Activated T-helper 1 cell treated with anti-CD3 and anti-CD28 coated beads, Interleukin-12 subunit alpha, Interleukin-12 subunit beta, Interleukin-2, Interleukin-4 antibody, amounts not matched to agents 30 ng/mL and 10 ng/mL and 1 ng/mL, durations not matched to agents 14 hours and 24 hours and 36 hours (primary cell): Measurements from ENCODE around the gene EIF2D. TPM values are rescaled to one million over a fixed set of nuclear protein-coding genes. Genes with fewer than 3 reads are reported as not detected.

Experiments
- DNase-seq: peaks from one replicate; pipeline ENCODE4 v3.0.0; 2021; ENCODE audit warnings: low spot score
- H3K27ac Mint-ChIP-seq: one replicate; pipeline ENCODE4 v1.8.0; 2021; ENCODE audit warnings: mild to moderate bottlenecking, mixed read lengths
- H3K27me3 Mint-ChIP-seq: one replicate; pipeline ENCODE4 v1.8.0; 2022; ENCODE audit warnings: mild to moderate bottlenecking, moderate library complexity, mixed read lengths; ENCODE audit not compliant: insufficient read depth
- H3K36me3 Mint-ChIP-seq: one replicate; pipeline ENCODE4 v1.8.0; 2021; ENCODE audit warnings: low read depth, mixed read lengths
- H3K4me1 Mint-ChIP-seq: one replicate; pipeline ENCODE4 v1.8.0; 2021; ENCODE audit warnings: low read depth, mixed read lengths
- H3K4me3 Mint-ChIP-seq: one replicate; pipeline ENCODE4 v1.8.0; 2021; ENCODE audit warnings: mild to moderate bottlenecking, moderate library complexity, mixed read lengths
- H3K9me3 Mint-ChIP-seq: one replicate; pipeline ENCODE4 v1.8.0; 2021; ENCODE audit warnings: mixed read lengths
- intact Hi-C: fragments of 100-400 bp; cut with micrococcal nuclease; formaldehyde crosslinking; loops from one replicate; pipeline ENCODE4 v1.15.1; 2024
- total RNA-seq: library from RNA; stranded (reverse); gene quantifications from 2 replicates; pipeline ENCODE4 v1.2.3, GENCODE V29; 2022

Gene EIF2D
- total RNA-seq, 1 donor from 2014 or later: 101 TPM

DNA sequence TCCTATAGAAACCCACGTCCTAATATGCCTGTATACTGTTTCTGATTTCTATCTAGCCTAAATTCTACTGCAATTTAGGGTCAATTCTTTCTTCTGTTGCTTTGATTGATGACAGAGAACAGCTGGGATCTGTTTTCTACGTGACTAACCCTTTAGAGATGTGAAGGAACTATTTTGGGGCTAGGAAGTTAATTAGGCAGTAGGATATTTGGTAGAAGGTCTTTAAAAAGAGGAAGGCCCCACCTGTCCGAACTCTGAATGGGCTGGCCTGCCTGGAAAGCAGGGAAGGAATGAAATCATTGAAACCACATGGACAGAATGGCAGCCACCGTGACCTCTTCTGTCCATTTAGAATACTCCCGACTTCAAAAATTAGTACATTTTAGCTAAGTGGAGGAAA, 21.0 kb downstream of the EIF2D start:
- intact Hi-C loops: loop anchor here (2.0 to 5.0 kb wide), 6 partner anchors 18 to 212 kb away; partner anchors contain the start of gene RASSF5
- peaks cover 79% of the 10 kb centered on the region for H3K36me3 Mint-ChIP-seq
- no peak for DNase-seq
- H3K27me3 Mint-ChIP-seq: no peaks in the 10 kb centered on the region
- no peaks in the 10 kb centered on the region for H3K9me3 Mint-ChIP-seq
- peak overlapping the region; percentile 95 for H3K27ac Mint-ChIP-seq
- peak overlapping the region; percentile 65 for H3K4me3 Mint-ChIP-seq
- peaks cover 80% of the 10 kb centered on the region for H3K4me1 Mint-ChIP-seq

GRCh38 chr1:206590025-206590758, 22.1 kb downstream of the EIF2D start:
- Mint-ChIP-seq H3K27ac (peak overlapping the region; percentile 95), H3K27me3 (no peaks in the 10 kb centered on the region), H3K4me1 (peaks cover 87% of the 10 kb centered on the region), H3K36me3 (peaks cover 79% of the 10 kb centered on the region), H3K4me3 (peak overlapping the region; percentile 65), H3K9me3 (no peaks in the 10 kb centered on the region)
- intact Hi-C loops: loop anchor here (2.0 to 5.0 kb wide), 6 partner anchors 19 to 213 kb away; partner anchors contain the start of gene RASSF5
- peak; percentile 70 for DNase-seq

GRCh38 chr1:206589206-206589605, 23.1 kb downstream of the EIF2D start:
- no peak for DNase-seq
- peaks cover 93% of the 10 kb centered on the region for H3K4me1 Mint-ChIP-seq
- peak overlapping the region; percentile 95 for H3K27ac Mint-ChIP-seq
- H3K36me3 Mint-ChIP-seq: peaks cover 76% of the 10 kb centered on the region
- no peaks in the 10 kb centered on the region for H3K9me3 Mint-ChIP-seq
- H3K27me3 Mint-ChIP-seq: no peaks in the 10 kb centered on the region
- intact Hi-C loops: no loop called here
- peak overlapping the region; percentile 67 for H3K4me3 Mint-ChIP-seq

DNA sequence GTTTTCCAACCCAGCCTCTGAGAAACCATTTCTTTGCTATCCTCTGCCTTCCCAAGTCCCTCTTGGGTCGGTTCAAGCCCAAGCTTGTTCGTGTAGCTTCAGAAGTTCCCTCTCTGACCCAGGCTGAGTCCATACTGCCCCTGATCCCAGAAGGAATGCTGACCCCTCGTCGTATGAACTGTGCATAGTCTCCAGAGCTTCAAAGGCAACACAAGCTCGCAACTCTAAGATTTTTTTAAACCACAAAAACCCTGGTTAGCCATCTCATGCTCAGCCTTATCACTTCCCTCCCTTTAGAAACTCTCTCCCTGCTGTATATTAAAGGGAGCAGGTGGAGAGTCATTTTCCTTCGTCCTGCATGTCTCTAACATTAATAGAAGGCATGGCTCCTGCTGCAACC, 23.8 kb downstream of the EIF2D start:
- Mint-ChIP-seq H3K9me3 (no peaks in the 10 kb centered on the region), H3K27me3 (no peaks in the 10 kb centered on the region), H3K4me3 (peak overlapping the region; percentile 67), H3K27ac (peak overlapping the region; percentile 95), H3K4me1 (peaks cover 93% of the 10 kb centered on the region), H3K36me3 (peaks cover 78% of the 10 kb centered on the region)
- DNase-seq: no peak
- intact Hi-C loops: no loop called here

- no peaks in the 10 kb centered on the region for H3K9me3 Mint-ChIP-seq
- peaks cover 80% of the 10 kb centered on the region for H3K36me3 Mint-ChIP-seq
- intact Hi-C loops: no loop called here
- peaks cover 94% of the 10 kb centered on the region for H3K4me1 Mint-ChIP-seq
- DNase-seq: no peak
- H3K27ac Mint-ChIP-seq: peak overlapping the region; percentile 95
- no peaks in the 10 kb centered on the region for H3K27me3 Mint-ChIP-seq
- no peak overlapping the region for H3K4me3 Mint-ChIP-seq
These were observed 24.4 kb downstream of the EIF2D start for GRCh38 chr1:206587904-206588303.

DNA sequence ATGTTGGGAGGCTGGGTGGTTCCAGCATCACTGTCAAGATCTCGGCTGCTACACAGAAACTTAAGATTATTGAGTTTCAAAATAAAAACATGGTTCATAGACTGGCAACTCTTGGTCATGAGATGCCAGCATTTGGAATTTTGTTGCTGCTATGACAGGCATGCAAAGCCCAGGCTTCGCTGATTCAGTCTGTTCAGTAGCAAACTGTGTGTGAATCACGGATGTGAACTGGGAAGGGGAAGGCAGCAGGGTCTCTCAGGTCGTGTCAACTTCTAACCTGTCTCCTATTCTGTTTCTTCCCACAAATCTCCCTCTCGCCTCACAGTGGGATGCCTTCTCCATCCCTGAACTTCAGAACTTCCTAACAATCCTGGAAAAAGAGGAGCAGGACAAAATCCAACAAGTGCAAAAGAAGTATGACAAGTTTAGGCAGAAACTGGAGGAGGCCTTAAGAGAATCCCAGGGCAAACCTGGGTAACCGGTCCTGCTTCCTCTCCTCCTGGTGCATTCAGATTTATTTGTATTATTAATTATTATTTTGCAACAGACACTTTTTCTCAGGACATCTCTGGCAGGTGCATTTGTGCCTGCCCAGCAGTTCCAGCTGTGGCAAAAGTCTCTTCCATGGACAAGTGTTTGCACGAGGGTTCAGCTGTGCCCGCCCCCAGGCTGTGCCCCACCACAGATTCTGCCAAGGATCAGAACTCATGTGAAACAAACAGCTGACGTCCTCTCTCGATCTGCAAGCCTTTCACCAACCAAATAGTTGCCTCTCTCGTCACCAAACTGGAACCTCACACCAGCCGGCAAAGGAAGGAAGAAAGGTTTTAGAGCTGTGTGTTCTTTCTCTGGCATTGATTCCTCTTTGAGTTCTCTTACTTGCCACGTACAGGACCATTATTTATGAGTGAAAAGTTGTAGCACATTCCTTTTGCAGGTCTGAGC, 25.5 kb downstream of the EIF2D start:
- H3K36me3 Mint-ChIP-seq: peaks cover 74% of the 10 kb centered on the region

DNA sequence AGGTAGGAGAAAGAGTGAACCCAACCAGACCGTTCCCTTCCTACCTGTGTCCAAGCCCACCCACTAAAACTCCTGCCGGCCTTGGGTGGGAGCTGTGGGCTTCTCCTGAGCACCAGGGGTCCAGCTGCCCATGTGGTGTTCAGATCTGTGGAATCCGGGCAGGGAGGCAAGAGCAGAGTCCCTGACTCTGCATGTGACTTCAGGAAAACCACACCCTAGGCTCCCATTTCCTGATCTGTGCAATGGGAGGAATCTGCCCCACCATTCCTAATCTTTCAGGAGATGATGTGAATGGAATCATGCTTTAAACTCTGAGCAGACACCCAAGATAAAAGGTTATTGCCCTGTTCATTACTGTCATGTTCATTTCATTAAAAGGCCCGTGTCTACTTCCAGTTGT, 27.6 kb downstream of the EIF2D start:
- Mint-ChIP-seq H3K27me3 (no peaks in the 10 kb centered on the region), H3K27ac (peak overlapping the region; percentile 77)

More for the DNA sequence above, 25.5 kb downstream of the EIF2D start:
- Mint-ChIP-seq H3K4me3 (no peak overlapping the region), H3K9me3 (no peaks in the 10 kb centered on the region), H3K27ac (peak overlapping the region; percentile 95), H3K4me1 (peaks cover 95% of the 10 kb centered on the region), H3K27me3 (no peaks in the 10 kb centered on the region)
- intact Hi-C loops: no loop called here
- no peak for DNase-seq

DNA sequence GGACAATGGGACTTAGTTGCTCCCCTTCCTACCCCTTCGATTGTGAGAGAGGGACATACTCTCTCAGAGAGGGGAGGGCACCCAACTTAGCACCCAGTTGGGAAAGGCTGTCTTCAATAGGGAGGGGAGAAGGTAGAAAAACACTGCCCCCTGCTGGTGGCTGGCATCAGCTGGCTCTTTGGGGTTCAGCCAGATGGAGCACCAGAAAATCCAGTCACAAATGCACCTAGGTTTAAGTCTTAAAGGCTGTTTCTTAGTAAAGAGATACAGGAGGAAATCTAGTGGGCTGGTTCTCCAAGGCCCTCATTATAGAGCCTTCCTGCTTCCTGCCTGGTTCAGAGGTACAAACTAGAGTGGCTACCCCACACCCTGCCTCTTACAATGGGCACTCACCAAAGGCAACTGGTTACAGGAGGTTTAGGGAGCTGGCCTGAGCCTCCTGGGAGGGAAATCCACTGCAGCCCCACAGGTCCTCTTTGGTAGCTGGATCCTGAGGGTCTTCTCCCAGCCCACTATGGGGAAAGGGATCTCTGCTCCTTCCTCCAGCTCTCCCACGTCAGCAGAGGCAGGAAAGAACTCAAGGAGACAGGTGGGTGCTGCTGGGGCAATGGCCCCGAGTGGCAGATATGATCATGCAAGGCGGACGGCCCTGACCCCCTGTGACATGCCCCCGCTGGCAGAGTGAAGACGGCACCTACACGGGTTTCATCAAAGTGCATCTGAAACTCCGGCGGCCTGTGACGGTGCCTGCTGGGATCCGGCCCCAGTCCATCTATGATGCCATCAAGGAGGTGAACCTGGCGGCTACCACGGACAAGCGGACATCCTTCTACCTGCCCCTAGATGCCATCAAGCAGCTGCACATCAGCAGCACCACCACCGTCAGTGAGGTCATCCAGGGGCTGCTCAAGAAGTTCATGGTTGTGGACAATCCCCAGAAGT, 28.3 kb downstream of the EIF2D start:
- Mint-ChIP-seq H3K36me3 (peaks cover 78% of the 10 kb centered on the region), H3K9me3 (no peaks in the 10 kb centered on the region), H3K27ac (peak overlapping the region; percentile 100), H3K4me3 (peak overlapping the region; percentile 85), H3K4me1 (peaks cover 95% of the 10 kb centered on the region), H3K27me3 (no peaks in the 10 kb centered on the region)
- DNase-seq: peak; percentile 70
- intact Hi-C loops: loop anchor here (1.0 kb wide), 6 partner anchors 28 to 109 kb away; partner anchors contain the start of gene EIF2D

More for the DNA sequence above, 27.6 kb downstream of the EIF2D start:
- no peak for DNase-seq
- Mint-ChIP-seq H3K36me3 (peaks cover 79% of the 10 kb centered on the region), H3K9me3 (no peaks in the 10 kb centered on the region), H3K4me3 (no peak overlapping the region), H3K4me1 (peaks cover 95% of the 10 kb centered on the region)
- intact Hi-C loops: no loop called here

GRCh38 chr1:206582971-206583706, 29.1 kb downstream of the EIF2D start:
- Mint-ChIP-seq H3K9me3 (no peaks in the 10 kb centered on the region), H3K4me3 (peak overlapping the region; percentile 85), H3K4me1 (peaks cover 95% of the 10 kb centered on the region), H3K27me3 (no peaks in the 10 kb centered on the region), H3K36me3 (peaks cover 78% of the 10 kb centered on the region), H3K27ac (peak overlapping the region; percentile 100)
- DNase-seq: no peak
- intact Hi-C loops: loop anchor here (1.0 kb wide), 6 partner anchors 29 to 108 kb away; partner anchors contain the start of gene EIF2D

DNA sequence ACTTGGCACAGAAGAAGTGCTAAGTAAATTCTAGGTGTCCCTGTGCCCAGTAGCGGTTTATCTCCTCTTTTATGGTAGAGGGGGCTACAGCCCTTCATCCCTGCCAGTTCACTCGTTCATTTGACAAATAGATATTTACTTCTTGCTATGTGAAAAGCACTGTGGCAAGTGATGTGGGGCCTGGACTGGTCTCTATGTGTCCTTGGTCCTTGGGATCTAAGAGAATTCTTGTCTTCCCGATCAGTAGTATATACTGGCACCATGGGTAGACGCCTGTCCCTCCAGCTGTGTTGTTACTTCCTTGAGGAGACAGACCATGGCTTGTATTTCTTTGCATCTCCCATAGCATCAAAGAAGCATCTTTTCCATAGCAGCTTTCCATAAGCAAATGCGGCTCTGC, 29.7 kb downstream of the EIF2D start:
- H3K4me3 Mint-ChIP-seq: peak overlapping the region; percentile 85
- no peaks in the 10 kb centered on the region for H3K27me3 Mint-ChIP-seq
- H3K4me1 Mint-ChIP-seq: peaks cover 95% of the 10 kb centered on the region
- H3K27ac Mint-ChIP-seq: peak overlapping the region; percentile 100
- intact Hi-C loops: no loop called here
- peaks cover 77% of the 10 kb centered on the region for H3K36me3 Mint-ChIP-seq
- DNase-seq: no peak
- H3K9me3 Mint-ChIP-seq: no peaks in the 10 kb centered on the region

GRCh38 chr1:206581571-206581981, 30.7 kb downstream of the EIF2D start:
- Mint-ChIP-seq H3K27me3 (no peaks in the 10 kb centered on the region), H3K27ac (peak overlapping the region; percentile 100), H3K36me3 (peaks cover 74% of the 10 kb centered on the region), H3K4me1 (peaks cover 94% of the 10 kb centered on the region), H3K9me3 (no peaks in the 10 kb centered on the region), H3K4me3 (peak overlapping the region; percentile 85)
- peak; percentile 50 for DNase-seq
- intact Hi-C loops: no loop called here
